Activated CD4-positive, alpha-beta T cell treated with anti-CD3 and anti-CD28 coated beads, Interleukin-2, amount 50 U/mL, for 48 hours (primary cell): ENCODE measurements around the gene RHOT1.
A peak's percentile ranks its signal among the peaks of the same experiment; 100 is the strongest.
"Not testable (repeated sequence)": the region's sequence is repeated elsewhere in the genome, so short reads cannot be mapped to it uniquely, and the experiment has no call there.

Experiments used
- DNase-seq, 2 experiments: peaks; one replicate each; pipeline ENCODE4 v3.0.0-alpha.2; 2020

The RHOT1 gene

DNA sequence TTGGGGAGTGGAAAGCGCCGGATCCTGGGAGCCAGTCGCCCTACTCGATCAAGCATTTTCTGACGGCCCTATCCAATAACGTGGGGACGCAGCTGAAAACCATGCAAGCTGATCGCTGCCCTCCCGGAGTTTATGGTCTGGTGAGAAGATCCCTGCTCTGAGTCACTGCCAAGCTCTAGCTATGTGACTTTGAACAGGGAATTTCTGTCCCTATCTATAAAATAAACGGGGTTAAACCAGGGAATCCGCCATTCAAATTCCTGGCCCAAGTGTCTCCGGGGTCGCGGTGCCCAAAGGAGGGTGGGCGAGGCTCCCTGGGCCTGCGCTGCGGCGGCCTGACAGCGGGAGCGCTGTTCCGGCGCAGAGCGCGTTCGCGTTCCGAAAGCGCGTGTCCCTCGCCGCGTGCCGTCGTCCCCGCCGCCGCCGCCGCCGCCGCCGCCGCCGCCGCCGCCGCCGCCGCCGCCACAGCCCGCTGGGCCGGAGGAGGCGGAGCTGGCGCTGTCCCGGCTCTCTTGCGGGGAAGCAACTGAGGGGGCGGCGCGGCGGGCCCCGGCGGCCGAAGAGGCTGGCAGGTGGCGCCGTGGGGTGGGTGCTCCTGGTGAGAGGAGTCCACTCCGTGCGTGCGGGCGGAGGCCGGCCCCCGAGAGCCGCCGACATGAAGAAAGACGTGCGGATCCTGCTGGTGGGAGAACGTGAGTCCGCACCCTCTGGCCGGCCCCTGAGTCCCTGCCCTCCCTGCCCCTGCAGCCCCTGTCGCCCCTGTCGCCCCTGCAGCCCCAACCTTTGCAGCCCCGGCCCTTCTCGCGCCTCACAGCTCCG is at the start of gene RHOT1:
Gene RHOT1 (plus strand): TSS at position 465 of the 819 bp plus-strand sequence. CDS start 191 bp downstream, at position 656.
- DNase-seq, result peak; percentile 72 to 76

DNA sequence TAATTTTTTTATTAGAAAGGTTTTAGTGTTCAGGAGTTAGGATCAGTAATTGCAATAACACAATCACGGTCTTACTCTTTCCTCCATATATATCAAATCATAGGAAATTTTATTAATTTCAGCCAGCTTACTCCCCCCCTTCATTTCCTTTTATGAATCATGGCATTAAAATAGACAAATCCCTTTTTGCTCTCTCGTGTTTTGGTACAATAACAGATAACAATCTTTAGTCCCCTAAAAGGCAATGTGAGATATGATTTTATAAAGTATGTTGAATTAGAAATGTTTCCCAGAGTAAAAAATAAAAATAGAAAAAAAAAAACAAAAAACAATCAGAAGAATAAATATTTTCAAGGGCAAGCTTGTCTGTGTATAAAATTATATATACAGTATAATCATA is 42.6 kb upstream of the RHOT1 start:
- no peak for DNase-seq

DNA sequence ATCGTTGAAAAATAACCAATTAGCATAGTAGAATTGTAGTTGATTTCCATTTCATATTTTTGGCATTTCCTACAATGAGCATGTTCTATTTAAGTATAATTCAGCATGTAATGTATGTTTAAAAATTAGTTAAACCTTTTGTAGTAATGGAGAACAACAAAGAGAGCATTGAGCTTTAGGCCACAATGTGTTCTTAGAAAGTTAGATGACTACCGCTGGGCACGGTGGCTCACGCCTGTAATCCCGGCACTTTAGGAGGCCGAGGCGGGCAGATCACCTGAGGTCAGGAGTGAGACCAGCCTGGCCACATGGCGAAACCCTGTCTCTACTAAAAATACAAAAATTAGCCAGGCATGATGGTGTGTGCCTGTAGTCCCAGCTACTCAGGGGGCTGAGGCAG is 42.0 kb upstream of the RHOT1 start:
- not testable (repeated sequence) for DNase-seq

DNA sequence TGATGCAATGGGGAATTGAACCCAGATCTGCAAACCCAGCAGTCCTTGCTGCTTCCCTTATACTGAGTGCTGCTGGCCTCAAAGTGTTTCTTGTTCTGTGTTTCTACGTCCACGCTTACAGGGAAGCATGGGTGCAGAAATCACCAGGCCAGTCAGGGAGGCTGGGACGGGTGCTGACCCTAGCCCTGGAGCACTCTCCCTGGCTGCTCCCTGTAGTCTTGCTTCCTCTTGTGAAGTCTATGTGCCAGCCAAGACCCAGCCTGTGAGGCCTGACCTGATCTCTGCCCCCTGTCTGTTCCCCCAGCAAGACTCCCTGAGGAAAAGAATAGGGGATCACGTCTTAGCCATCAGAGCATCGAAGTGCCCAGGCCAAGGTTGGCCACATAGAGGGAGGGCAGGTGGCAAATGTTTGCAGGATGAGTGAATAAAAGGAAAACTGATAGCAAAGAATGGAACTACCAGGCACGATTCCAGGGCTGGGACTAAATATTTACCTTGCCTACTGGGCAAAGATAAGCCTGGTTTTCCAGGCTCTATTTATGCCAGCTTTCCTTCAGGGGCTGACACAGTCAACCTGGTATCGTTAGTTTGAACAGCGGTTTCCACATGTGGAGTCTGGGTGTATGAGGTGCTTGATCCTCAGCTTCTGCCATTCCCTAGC is 41.2 kb upstream of the RHOT1 start:
- no peak for DNase-seq

DNA sequence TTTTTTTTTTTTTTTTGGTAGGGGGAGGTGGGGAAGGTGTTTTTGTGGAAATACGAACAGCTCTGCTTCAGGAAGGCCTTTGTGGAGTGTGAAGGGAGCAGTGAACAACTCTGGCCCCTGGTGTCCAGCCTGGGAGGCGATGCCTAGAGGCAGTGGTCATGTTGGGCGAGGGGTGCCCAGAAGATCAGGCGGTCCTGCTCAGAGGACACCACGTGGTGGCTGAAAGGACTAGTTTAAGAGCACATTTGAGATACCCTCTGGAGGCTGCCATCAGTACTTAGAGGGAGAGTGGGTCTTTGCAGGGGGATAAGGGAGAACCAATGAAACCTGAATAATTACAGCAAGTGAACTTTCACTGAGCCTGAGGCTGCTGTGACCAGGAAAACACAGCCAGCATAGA is 40.1 kb upstream of the RHOT1 start:
- no peak for DNase-seq

DNA sequence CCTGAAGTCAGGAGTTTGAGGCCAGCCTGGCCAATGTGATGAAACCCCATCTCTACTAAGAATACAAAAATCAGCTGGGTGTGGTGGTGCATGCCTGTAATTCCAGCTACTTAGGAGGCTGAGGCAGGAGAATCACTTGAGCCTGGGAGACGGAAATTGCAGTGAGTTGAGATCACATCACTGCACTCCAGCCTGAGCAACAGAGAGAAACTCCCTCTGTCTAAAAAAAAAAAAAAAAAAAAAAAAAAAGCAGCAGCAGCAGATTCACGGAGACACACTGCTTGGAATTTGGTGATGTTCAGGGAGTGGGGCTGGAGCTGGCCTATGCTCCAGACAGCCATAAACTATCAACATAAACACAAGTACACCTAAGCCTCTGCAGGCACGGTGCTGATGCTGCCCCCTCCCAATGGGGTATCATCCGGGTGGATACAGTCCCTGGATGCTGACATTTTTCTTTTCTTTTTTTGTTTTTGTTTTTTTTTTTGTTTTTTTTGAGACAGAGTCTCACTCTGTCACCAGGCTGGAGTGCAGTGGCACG is 39.6 kb upstream of the RHOT1 start:
- no peak for DNase-seq

DNA sequence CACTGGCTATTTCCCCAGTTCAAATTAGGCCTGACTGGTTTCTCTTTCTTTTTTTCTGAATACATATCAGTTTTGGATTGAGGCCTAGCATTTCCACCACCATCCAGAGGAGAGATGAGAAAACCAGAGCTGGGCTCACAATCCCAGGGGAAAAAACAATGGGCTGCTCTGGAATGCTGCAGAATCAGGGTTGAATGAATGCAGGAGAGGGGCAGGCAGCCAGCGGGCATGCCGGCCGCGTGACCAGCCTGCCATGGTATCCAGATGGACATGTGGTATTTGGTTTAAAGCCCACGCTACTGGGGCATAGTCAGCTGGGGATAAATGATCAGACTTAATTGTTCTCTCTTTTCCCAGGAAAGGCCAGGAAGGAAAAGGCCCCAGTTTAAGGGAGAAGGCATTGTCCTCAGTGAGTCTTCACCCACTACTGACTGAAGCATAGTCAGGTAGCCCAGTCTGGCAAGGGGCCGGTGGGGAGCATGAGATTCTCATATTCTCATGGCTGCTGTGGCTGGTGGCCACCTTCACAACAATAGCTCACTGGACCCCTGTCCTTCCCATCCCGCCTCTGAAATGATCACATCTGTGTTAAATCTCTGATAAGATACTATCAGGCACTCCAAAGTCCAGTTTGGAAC is 38.7 kb upstream of the RHOT1 start:
- no peak for DNase-seq

DNA sequence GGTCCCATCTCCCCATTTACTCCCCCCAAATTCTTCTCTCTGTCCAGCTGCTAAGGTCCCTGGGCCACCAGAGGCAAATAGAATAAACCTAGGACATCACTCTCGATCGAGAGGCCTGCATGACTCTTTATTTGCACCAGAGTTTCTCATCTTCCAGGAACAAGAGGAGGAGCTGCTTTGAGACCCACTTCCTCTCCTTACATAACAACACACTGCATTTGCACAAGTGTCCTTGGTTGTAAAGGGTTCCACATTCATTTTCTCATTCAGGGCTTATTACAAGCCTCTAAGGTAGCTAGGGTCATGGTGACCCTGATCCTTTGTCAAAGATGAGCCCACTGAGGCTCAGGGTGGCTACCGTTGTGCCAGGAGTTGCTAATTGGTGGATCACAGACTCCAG is 38.1 kb upstream of the RHOT1 start:
- no peak for DNase-seq

DNA sequence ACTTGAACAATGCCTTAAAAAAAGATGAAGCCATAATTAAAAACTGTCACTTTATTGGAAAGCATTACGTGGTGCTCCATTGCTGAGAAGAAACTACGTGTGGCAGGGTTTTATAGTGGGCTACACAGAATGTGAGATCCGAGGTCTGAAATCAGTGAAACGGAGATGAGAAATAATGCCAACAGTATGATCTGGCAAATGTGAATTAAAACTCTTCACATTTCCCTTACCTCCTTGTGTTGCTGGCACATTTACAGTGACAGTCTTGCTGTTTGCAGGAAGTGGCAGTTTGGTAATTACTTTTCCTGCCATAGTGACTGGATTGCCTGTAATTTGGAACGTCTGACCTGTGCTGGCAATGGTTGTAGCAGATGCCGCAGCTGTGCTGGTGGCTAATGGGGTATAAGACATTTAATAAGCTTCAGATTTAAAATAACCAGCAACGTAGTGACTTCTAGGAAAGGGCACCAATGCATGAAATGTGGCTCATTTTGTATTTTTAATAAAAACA is 35.8 kb upstream of the RHOT1 start:
- not testable (repeated sequence) for DNase-seq

DNA sequence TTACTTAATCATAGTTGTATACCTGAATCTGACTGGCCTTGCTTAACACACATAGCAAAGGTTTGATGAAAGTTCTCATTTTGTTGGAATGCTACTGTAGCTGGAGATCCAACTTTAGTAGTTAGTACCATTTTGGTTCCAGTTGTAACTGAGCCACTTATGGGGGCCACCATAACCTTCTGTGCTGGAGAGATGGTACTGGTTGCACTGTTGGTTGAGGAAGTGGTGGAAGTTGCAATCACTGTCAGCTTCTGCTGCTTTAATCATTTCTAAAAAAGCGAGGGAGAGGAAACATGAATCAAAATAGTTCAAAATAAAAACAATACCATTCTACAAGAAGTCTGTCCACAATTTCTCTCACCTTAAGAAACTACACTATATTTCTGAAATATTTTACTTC is 35.1 kb upstream of the RHOT1 start:
- DNase-seq, result not testable (repeated sequence)

DNA sequence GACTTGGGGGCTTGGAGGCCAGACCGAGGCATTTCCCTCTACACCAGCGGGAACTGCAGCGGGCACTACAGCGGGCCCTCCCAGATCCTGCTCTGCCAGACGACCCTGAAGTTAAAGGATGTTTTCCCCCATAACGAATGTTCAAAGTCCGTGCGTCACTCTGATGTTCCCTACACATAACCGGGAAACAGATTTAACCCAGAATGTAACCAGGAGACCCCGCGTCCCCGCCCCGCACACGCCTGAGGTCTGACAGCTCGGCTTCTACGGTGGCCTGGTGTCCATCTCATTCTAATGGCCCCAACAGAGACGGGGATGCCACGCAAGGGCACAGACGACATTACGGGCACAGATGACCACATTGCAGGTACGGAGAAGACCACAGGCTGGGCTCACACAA is 31.7 kb upstream of the RHOT1 start:
- DNase-seq, result no peak

DNA sequence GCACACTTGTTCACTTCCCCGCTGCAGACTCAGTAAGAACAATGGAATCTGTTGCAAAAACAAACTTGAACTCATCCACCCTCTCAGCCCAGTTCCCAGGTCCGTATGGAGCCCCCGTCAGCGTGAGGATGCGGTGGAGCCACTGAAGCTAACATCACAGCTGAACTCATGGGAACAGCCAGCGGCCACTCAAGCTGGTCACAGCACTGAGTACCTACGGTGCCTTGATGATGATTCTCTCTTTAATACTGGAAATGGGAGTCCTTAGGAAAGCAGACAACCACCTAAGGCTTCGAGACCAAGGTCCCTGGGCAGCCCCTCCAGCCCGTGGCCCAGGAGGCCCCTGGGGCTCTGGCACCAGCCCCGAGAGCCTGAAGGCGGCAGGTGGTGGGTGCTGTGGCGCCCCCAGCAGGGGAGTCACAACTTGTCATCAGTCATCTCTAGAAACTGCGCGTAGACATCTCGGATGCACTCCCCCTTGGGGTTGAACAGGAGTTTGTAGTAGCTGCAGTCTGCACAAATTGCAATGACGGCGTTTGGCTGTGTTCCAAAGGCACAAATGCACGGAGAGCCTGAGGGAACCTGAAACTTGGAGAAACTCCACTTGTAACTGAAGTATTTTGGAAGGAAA is 31.0 kb upstream of the RHOT1 start:
- DNase-seq, result peak; percentile 28 to 38

DNA sequence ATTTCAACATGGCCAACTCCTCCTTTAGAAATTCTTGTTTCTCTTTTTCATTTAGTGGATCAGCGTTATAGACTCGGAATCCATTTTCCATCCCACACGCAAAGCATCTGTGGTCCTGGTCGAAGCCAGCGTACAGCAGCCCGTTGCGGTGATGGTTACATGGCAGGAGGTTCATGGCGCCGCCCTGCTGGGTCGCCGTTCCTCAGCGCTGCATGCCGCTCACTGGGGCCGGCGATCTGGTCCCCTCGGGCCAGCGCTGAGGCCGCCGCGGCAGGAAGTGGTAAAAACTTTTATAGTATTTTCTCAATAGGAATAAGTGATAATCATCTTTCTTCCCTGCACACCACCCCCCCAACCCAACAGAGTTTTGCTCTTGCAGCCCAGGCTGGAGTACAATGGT is 29.9 kb upstream of the RHOT1 start:
- no peak for DNase-seq

DNA sequence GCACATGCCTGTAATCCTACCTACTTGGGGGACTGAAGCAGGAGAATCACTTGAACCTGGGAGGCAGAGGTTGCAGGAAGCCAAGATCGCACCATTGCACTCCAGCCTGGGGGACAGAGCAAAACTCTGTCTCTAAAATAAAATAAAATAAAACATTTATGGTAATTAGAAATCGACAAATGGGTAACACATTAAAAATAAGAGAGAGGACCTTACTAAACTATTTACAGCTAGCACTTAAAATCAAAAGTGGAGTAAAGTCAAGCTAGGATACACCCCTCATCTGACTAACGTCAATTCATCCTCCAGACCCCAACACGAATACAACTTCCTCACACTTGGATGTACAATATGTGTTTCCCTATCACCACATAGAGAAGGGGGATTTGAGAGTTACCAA is 27.8 kb upstream of the RHOT1 start:
- DNase-seq, result no peak

DNA sequence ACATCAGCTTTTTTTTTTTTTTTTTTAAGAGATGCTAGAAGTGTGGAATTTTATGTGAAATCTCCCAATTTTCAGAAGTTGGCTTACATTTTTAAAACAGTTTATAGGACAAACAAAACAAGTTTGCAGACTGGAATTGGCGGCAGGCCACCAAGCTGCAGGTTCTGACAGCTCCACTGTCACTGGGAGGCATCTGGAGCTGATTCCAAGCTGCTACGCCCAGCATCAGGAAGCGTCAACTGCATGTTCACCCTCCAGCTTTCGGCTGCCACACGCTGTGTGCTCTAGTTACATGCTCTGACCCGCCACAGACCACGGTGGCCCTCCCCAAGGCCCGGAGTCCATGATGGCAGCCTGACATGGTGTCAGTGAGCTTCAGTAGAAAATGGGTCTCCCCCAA is 26.8 kb upstream of the RHOT1 start:
- not testable (repeated sequence) for DNase-seq

DNA sequence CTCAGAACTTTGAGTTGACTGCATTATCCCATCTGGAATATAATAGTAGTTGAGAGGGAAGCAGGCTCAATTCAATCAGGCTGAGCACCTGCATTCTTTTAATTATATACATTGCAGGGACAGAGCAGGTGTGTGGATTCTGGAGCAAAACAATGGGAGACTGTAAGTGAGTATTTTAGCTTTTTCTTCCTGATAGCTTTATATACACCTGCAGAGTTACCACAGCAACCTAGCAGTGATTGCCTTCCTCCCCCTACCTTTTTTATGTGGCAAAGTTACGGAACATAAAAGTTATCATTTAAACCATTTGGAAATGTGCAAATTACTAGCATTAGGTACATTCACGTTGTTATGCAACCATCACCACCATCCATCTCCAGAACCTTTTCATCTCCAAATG is 25.4 kb upstream of the RHOT1 start:
- DNase-seq, result no peak

DNA sequence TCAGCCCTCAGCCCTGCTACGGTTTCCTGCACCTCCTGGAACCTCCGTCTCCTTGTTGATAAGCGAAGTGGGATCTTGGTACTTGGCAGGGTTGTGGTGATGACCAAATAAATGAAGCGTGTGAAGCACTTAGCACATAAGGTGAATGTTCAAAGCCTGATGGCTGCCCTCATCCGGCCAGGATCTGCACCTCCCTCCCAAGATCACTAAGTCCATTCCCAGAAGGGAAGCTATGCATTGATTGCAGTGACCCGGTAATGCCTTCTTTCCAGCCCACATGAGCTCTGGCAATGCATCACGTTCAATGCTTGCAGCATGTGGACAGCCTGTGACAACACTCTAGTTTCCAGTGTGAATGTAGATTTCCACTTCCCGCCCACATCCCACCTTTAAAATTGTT is 24.9 kb upstream of the RHOT1 start:
- DNase-seq, result no peak

DNA sequence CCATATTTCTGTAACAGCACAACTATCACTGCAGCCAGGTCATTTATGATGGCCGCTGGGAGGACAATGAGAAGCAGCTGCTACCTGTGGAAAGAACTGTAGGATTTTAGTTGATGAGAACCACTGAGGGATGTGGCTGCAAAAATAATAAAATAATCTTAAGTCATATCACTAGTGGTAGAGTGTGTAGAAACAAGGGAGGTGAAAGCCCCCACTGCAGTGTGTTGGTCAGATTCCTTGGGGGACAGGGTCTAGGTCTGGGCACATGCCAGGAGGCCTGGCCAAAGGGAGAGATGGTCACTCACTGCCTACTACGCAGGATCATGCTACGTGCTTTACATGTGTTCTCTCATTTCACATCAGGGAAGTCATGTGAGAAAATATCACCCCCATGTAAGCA is 24.2 kb upstream of the RHOT1 start:
- DNase-seq, result not testable (repeated sequence)

DNA sequence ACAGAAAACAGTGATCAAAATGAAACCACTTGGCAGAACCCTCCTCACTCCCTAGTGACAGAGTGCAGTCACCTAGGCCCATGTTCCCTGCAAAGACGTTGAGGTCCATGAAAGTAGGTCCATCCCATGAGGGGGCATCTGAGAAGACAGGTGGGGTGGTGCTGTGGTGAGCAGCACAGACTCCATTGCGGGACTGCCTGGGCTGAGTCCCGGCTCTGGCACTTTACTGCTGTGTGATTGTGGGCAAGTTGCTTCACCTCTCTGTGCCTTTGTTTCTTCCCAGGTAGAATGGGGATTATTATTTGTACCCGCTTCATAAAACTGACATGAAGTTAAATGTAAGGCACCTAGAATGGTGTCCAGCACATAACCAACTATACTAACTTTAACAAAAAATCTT is 23.5 kb upstream of the RHOT1 start:
- DNase-seq, result no peak

DNA sequence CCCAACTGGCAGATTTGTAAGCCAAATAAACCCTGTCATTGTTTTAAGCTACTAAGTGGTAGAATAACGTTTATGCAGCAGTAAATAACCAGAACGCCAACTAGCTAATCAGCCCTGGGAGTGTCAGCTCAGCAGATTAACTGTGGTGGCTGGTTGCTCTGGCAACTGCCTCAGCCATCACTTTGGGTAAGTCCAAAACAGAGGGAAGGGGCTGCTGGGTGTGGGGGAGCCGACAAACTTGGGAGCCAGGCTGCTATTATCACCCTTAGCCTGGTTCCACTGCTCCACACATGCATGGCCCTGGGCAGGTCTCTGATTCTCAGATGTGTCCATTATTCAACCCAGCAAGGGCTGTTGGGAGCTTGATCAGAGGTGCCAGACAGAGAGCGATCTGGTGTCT is 22.2 kb upstream of the RHOT1 start:
- no peak for DNase-seq

DNA sequence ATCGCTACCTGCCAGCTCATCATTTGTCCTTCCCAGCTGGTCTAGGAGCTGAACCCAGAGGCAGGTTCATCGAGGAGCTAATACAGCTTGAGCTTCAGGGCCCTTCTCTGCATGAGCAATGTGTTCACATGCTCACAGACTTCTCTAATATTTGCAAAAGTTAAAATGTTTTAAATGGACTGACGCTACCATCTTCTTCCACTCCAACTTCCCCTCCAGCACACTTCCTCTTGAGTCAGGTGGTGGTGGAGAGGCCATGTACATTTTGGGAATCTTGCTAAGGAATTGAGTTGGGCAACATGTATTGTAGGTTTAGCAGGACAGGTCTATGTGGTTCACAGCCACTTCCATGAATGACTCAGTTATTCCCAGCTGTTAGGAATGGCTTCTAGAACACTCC is 21.6 kb upstream of the RHOT1 start:
- no peak for DNase-seq

DNA sequence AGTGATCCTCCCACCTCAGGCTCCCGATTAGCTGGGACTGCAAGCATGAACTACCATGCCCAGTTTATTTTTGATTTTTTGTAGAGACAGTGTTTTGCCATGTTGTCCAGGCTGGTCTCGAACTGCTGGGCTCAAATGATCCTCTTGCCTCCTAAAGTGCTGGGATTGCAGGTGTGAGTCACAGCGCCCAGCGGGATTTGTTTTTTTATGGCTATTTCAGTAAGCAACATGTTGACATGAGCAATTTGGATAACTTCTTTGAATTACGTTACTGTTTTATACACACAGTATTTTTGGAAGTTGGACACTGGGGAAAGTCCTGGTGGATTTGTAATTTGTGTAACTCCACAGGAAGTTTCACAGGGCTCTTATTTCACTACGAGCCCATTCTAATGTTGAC is 18.5 kb upstream of the RHOT1 start:
- DNase-seq, result no peak
